ENCODE data around the gene PROSER2.

PROSER2 gene

DNA sequence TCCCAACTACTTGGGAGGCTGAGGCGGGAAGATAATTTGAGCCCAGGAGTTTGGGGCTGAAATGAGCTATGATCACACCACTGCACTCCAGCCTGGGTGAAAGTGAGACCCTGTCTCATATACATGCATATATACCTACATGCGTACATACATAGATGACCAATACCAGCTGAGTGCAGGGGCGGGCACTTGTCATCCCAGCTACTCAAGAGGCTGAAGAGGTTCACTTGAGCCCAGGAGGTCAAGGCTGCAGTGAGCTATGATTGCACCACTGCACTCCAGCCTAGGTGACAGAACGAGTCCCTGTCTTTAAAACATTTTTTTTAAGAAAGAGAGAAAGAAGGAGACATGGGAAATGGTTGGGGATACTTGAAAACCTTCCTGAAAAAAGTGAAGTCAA is 17.4 kb upstream of the PROSER2 start:
- no peak for DNase-seq

DNA sequence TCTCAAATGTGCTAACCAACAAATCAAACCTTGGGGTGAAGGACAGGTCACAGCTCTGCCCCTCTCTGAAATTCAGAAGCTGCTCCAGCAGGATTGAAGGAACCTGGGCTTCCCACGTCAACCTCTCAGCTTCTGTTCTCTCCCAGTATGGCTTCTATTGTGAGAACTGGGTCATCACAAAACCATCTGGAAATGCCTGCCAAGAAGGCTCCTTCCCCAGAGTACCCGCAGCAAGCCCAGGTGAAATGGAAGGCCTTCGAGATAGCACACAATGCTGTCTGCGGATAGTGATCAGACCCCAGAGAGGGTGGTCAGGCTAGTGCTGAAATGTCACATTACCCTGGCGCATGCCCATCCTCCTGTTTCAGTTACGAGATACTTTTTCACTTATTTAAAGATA is 16.4 kb upstream of the PROSER2 start:
- no peak for DNase-seq

DNA sequence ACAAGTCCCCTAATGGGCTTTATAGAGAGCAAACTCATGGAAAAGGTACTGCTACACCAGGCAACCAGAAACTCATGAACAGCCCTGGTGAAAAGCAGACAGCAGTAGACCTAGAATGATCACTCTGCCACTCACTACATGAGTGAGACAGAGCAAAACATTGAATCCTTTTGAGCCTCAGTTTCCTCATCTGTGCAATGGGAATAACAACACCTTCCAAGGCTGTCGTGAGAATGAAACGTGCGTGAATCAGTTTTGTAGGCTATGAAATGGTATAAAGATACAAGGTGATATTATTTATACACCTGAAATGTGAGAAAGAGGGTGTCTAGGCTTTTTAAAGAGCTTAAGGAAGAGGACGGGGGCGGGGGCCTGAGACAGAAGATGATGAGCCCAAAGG is 14.3 kb upstream of the PROSER2 start:
- no peak for DNase-seq

DNA sequence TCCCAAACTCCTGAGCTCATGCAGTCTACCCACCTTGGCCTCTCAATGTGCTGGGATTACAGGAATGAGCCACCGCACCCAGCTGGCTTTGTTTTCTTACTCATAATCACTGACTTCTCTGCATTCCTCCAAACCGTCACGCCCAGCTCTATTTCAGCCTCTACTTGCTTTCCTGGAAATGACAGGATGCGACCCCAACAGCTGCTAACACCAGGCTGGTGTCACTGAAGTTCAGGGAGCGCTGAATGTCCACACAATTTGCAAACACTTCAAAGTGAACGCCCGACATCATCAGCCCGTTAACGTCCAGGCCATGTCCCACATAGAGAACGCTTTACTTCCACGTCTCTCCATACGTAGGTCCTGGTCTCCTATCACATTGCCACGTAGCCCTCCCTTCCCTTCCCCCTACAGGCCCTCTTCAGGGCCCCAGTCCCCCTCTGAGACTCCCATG is 12.8 kb upstream of the PROSER2 start:
- no peak for DNase-seq

DNA sequence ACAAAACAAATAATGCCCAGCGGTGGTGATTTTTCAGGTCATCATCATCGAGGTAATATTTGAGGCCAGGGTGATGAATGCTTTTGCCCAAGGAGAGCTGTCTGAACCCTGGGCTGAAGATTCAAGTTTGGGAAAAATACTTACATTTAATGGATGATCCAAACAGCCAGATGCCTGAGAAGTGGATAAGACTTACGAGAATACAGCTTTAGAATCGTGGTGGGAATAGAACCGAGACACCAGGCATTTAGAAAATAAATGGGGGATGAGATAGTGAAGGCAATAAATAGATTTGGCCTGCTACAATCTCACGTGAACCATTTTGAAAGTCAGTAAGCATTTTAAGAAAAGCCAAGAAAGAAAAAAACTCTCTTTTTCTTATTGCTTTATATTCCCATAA is 12.2 kb upstream of the PROSER2 start:
- DNase-seq = no peak

DNA sequence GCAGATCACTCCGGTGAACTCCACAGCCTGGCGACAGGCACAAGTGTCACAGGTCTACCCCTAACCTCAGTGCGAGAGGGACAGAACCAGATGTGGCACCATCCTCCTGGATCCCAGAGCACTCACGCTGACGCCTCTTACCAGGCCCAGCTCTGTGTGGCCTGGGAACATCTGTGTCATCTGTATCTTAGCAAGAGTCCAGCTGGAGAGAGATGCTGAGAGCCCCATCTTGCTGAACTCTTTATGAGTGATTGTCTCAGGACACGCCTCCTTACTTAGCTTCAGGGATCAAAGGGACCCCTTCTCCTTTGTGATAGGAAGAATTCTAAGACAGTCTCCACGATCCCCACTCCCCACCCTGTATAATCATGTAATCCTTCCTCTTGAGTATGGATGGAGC is 10.0 kb upstream of the PROSER2 start:
- no peak for DNase-seq

DNA sequence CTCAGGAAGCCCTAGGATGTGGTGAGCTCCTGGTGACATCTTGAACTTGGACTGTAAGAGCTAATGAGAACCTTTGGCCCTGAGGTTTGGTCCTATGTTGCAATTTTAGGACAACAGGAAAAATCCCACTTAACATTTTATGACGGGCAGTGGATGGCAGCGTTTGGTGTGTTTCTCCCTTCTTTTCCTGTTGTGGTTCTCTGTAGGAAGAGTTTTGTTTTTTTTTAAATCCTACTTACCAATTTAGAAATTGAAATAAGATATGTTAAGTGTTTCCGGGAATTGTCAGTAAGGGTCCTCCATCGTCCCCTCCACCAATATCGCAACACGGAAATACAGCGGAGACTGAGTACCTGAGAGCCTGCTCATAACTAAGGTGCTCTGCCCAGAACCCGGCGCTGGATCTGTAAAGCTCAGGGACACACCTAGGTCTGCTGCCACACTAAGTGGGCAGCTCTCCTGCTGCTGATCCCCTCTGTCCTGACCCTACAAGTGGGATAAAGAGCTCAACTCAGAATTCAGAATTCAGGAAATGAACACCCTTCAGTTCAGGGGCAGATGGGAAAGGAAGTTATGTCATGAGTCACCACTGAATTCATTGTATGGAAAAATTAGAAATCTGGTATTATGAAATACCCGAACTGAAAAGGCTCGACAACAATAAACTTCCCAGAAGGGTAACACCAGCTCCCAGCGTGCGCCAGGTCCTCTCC is 9.1 kb upstream of the PROSER2 start:
- no peak for DNase-seq

DNA sequence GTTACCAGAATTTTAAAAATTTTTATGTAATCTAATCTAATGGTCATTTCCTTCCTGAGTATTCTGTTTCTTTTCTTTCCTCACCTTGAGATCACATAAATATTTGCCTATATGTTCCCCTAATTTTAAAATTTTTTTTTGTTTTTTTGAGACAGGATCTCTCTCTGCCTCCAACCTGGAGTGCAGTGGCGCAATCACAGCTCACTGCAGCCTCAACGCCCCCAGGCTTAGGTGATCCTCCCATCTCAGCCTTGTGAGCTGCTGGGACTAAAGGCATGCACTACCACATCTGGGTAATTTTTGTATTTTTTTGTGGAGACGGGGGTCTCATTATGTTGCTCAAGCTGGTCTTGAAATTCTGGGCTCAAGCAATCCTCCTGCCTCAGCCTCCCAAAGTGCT is 4.1 kb upstream of the PROSER2 start:
- DNase-seq = no peak

DNA sequence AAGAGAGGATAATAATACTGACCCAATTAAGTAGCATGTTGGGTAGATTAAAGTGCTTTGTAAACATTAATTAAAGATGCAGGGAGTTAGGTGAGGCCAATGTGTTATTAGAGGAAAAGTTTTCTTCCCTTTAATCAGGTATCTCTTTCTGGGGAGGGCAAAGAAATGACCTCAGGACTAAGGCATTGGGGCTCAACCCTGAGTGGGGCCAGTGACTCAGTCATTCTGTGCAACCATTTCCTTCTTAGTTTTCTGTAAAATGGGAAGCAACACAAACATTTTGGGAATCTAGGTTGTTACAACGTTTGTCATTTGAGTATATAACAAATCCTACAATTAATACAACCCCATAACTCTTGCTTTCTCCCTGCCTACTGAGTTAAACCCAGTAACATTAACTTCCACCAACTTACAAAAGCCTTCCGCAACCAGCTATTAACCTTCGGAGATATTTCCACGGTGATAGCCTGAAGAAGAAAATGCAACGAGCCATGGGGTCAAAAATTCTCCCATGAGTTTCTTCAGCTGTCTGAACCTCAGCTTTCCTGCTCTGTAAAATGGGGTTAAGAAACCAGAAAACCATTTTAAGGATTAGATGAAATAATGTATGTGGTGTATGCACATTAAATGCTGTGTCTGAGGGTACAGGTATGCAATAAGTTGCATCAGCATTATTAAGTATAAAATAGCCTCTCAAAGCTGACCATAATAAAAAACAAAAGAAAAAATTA is 965 bp upstream of the PROSER2 start:
- DNase-seq = no peak

DNA sequence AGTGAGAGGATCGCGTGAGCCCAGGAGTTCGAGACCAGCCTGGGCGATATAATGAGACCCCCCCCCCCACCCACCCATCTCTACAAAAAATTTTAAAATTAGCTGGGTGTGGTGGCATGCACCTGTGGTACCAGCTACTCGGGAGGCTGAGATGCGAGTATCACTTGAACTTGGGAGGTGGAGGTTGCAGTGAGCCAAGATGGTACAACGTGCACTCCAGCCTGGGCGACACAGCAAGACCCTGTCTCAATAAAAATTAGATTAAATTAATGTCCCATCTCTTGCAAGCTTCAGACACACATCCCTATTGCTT is 391 bp upstream of the PROSER2 start:
- DNase-seq = no peak

DNA sequence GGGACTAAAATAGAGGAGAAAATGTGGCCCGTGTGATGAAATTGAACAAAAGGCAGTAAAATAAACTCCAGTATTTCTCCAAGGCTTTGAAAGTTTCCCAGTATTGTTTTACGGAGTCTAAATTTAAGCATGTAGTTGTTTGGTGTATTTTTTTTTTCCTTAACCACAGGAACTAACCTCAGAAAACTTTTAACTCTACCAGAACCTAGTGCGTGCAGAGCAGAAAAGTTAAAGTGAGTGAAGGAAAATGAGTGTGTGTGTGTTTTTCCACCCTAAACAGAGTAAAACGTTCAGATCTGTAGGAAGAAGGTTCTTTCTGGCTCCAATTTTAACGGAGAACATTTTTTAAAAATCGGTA is 812 bp downstream of the PROSER2 start:
- no peak for DNase-seq

DNA sequence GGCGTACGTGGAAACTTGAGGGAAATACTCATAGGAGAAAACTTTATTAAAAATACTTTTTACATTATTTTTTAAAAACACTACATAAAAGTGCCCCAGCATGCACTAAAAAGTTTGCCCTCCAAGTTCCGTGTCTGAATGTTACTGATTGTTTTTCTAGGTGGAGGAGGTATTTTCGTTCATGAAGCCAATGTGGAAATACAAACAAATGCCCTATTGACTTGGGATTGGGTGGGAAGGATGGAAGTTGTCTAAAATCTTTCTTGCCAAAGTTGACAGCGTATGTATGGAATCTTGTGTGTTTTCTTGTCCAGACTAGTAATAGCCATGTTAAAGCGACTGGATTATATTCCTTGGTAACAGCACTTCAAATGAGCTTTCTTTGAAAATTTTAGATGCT is 1.2 kb downstream of the PROSER2 start:
- DNase-seq = no peak

DNA sequence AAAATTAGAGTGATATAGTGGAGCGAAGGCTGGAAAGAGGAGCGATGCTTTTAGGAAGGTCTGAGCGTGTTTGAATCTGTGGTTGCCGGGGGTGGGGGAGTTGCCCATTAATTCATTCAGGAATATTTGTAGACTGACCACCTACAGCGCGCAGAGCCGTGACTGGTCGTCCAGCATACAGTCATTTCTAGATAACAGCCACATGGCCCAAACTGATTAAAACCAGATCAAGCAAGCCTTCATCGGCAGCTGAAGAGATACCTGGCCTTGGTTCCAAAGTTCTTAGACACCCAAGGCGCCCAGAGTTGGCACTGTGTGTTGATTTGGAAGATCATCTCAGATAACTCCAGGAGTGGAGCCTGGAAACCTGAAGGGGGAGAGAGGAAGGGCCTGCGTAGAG is 1.7 kb downstream of the PROSER2 start:
- no peak for DNase-seq

DNA sequence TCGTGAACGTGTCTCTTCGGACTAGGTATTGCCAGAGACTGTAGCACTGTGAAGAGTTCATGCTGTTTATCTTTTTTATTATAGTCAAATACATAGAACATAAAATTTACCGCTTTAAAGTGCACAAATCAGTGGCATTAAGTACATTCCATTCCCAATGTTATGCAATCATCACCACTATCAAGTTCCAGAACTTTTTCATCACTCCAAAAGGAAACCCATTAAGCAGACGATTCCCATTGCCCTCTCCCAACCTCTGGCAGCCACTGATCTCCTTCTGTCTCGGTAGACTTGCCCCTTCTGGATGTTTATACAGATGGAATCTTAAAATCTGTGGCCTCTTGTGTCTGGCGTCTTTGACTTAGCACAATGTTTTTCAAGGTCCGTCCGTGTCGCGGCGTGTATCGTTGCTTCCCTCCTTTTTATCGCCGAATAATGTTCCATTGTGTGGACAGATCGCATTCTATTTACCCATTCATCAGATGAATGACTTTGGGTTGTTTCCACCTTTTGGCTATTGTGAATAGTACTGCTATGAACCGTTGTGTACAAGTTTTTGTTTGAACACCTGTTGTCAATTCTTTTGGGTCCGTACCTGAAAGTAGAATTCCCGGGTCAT is 2.7 kb downstream of the PROSER2 start:
- no peak for DNase-seq

DNA sequence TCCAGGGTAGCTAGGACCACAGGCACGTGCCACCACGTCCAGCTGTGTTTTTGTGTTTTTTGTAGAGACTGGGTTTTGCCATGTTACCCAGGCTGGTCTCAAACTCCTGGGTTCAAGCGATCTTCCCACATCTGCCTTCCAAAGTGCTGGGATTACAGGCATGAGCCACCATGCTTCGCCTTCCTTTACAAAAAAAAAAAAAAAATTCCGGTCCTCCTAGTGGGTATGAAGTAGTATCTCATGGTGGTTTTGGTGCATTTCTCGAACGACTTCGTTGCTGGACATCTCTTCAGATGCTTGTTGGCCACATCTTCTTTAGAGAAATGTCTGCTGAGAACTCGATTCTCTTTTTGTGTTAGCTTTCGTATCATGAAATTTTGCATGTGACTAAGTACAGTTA is 3.9 kb downstream of the PROSER2 start:
- DNase-seq = no peak

DNA sequence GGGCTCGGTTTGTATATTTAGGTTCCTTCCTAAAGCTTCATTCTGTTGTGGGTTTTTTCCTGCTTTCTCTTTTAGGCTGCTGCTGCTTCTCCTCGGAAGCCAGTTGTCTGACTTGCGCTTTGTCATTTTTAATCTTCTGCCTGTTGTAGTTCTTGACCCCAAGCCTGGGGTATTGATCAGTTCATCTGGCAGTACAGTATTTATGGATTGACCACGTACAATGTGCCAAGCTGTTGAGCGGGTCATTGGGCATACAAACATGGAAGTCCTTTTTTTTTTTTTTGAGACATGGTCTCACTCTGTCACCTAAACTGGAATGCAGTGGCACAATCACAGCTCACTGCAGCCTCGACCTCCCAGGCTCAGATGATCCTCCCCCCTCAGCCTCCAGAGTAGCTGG is 4.3 kb downstream of the PROSER2 start:
- DNase-seq = no peak

DNA sequence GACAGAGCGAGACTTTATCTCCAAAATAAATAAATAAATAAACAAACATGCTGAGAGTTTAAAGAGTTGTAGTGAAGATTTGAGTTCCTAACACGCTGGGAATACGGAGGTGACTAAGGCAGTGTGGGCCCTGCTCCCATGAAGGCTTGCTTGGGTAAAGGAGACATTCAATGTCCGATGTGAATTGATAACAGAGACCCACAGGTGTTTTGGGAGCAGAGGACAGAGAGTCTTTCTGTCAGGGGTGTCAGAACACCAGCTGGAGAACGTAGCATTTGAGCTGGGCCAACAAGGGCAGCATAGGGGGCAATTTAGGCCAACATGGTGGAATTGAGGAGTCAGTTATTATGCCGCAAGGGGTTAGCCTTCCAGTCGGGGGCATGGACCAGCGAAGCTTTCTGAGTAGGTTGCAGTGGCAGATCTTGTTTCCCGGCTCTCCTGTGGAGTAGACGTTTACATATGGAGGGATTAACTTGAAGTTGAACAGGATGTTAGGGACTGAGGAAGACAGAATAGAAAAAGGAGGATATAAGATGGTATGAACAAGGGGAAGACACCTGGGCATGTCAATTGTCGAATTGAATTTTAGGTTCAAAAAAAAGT is 5.6 kb downstream of the PROSER2 start:
- no peak for DNase-seq

DNA sequence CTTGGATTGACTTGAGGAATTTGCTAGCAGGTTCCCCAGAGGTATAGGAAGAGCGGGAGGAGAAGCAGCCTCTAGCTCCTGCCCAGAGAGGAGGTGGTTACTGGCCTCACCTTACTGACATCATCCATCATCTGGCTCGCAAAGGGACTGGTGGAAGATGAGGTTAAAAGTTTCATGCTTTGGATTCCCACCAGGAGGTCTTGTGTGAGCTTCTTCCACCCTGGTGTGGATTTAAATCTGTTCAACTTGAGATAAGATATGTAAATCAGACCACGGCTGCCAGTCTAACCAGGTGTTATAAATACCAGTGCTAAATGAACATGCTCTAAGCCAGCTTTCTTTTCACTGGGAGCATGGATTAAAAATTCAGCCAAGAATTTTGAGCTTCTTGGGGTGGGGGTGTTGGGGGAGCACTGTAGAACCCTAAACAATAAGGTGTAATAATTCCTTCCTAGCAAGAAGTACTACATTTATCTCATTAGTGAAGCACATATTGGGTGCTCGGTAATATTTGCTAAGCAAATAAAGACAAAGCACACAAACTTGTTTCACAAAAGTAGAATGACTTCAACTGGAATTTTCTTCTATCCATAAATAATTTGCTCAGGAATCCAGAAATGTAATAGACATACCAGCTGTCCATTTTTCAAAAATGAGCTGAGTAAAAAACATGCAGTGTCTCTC is 7.8 kb downstream of the PROSER2 start:
- DNase-seq = no peak

DNA sequence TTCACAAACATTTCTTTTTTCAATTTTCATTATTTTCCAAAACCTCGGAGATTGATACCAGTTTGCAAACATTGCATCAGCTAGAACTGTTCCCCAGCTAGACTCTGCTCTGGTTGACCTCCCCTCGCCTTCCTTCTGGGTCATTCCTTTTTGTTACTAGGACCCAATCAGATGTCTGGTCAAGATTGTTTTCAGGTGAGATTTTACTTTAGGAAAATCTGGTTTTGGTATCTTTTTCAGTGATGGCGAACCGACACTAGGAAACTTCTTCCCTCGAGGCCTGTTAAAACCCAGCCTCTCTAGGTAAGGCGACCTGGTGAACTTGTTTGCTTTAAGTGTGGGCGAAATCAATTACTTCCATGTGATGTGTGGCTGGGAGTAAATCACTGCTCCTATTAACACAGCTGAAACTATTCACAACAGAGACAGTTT is 8.4 kb downstream of the PROSER2 start:
- no peak for DNase-seq

DNA sequence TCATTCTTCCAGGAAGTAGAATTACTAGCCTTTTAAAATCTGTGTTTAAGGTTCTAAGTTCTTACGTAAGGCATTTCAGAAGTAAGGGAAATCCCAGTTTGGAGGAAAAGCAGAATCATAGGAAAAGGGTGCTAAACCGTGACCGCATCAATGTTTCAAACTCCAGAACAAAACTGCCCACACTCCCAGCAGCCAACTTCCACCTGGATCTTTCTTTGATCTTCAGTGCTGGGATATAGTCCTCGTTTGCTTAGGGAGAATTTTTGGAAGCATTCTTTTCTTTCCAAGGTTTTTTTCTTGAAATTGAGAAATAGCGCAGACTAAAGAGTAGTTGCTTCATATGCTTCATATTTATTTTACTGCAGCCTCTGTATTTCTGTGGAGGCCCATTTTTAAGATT is 8.9 kb downstream of the PROSER2 start:
- DNase-seq = no peak

DNA sequence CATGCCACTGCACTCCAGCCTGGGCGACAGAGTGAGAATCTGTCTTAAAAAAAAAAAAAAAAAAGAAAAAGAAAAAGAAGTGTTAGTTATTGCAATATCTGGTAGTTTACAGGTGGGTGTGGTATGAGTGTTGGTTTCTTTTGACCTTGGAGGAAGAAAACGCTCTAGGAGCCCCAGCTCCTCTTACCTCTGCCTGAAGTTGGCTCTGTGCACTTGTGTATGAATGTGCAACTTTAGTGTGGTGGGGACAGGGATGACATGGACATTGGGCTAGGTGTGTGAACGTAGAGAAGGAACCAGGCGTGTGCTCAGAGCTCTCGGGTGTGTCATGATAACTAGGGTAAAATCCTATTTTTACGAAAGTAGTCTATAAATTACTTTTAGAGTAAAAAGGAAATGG is 11.9 kb downstream of the PROSER2 start:
- DNase-seq = no peak

DNA sequence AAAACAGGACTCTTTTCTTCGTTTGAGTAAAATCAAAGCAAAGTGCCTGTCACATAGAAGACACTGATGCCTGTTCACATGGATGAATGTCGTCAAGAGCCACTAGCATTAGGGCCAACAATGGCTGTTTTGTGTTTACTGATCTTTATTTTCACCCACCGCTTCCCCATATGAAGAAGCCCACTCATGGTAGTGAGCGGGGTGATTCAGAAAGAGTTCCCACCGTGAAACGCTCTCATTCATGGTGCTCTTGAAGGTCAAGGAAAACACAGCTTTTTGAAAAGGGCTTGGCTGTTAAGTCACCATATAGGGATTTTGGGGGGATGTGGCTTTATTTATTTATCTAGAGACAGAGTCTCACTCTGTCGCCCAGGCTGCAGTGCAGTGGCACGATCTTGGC is 12.5 kb downstream of the PROSER2 start:
- no peak for DNase-seq

DNA sequence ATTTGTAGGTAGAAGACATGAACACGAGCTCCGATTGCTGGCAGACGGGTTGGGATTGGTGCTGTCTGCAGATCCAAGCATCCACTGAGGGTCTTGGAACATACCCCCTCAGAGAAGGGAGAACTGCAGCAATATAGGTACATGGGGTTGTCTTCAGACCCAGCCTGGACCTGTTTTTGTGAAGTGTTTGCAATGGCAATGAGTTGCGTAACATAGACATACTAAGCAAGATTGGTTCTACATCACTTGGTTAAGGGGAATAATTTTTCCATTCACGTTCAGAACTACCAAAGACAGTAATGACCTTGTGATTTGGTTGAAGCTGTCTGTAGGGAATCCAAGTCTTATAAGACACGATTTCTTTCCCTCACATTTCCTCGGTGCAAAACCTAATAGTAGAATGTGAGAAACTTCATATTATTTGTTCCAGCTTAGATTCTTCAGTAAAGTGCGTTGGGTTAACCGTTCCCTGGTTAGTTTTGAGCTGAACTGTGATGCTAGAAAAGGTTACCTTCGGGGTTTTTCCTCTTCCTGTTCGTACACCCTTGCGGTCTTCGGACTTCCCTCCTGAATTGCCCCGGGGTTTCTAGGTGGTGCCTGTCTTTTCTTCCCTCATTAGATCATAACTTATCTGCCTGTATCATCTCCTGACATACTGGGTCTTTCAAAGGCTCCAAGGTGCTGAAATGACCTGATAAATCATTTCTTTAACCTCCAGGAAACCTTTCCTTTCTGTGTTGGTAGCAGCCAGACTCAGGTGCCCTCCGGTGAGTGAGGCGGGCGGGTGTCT is 14.4 kb downstream of the PROSER2 start:
- DNase-seq = no peak

Data from activated gamma-delta T cell treated with Interleukin-2 at 50 U/mL for 16 hours (primary cell).